Transverse colon (tissue), 3 donors: ENCODE data around the gene NAALAD2.

ENCODE experiments used
- CTCF ChIP-seq, 5 experiments: fragments of 200-600 bp in 3 of 5; fragments of 450-650 bp in 2 of 5; sonication (generic) in 3 of 5; IDR thresholded peaks; 1 replicate in 2 of 5; 2 replicates in 3 of 5; pipeline ENCODE4 v1.5.1; 2016 to 2017; ENCODE audit warnings: antibody characterized with exemption in 5 of 5, inconsistent platforms in 3 of 5, mild to moderate bottlenecking in 2 of 5, moderate library complexity in 1 of 5
- POLR2A ChIP-seq: fragments of 450-650 bp; IDR thresholded peaks from one replicate; pipeline ENCODE4 v1.6.1; 2016; ENCODE audit warnings: antibody characterized with exemption, mild to moderate bottlenecking, moderate library complexity

- TF ChIP-seq CTCF (IDR thresholded peaks at IDR 0.05) (no peak), POLR2A (no peak)
These were observed 78.9 kb downstream of the NAALAD2 start for GRCh38 chr11:90213322-90213721.
